ENCODE results near the gene NUP210.

Gene NUP210

DNA sequence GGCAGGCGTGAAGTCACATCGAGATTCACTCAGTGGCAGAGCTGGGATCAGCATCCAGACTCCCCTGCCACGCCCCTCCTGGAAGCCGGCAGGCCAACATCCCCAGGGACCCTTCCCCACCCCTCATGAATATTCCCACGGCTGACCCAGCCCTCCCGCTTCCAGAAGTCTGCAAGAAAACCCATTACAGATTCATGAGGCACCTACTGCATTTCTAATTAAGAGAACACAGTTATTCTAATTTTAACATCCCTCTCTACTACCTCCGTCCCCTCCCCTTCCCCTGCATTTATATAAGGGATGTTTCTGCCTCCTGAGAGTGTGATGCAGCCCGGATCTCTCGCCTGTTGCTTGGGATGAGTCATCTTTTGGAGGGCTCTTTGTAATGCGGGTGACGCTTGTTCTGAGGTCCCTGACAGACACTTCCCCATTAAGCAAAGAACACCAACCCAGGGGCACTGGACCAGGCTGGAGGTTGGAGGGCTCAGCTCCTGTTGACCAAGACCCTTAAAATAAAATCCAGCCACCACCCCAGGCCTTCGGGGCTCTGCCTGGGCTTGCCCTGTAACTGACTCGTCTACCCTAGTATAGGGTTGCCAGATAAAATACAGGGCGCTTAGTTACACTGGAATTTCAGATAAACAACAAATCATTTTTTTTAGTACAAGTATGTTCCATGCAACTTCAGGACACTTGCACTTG, 118.7 kb downstream of the NUP210 start:
- peak; percentile 40 for DNase-seq (ENCODE audit: low read depth)
- H3K4me3 ChIP-seq (ENCODE audit: low read length) = no peak overlapping the region
- TF ChIP-seq, protein P1, sequence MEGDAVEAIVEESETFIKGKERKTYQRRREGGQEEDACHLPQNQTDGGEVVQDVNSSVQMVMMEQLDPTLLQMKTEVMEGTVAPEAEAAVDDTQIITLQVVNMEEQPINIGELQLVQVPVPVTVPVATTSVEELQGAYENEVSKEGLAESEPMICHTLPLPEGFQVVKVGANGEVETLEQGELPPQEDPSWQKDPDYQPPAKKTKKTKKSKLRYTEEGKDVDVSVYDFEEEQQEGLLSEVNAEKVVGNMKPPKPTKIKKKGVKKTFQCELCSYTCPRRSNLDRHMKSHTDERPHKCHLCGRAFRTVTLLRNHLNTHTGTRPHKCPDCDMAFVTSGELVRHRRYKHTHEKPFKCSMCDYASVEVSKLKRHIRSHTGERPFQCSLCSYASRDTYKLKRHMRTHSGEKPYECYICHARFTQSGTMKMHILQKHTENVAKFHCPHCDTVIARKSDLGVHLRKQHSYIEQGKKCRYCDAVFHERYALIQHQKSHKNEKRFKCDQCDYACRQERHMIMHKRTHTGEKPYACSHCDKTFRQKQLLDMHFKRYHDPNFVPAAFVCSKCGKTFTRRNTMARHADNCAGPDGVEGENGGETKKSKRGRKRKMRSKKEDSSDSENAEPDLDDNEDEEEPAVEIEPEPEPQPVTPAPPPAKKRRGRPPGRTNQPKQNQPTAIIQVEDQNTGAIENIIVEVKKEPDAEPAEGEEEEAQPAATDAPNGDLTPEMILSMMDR (conservative IDR thresholded peaks at IDR 0.05; ENCODE audit: low read depth, low read length) = no peak

DNA sequence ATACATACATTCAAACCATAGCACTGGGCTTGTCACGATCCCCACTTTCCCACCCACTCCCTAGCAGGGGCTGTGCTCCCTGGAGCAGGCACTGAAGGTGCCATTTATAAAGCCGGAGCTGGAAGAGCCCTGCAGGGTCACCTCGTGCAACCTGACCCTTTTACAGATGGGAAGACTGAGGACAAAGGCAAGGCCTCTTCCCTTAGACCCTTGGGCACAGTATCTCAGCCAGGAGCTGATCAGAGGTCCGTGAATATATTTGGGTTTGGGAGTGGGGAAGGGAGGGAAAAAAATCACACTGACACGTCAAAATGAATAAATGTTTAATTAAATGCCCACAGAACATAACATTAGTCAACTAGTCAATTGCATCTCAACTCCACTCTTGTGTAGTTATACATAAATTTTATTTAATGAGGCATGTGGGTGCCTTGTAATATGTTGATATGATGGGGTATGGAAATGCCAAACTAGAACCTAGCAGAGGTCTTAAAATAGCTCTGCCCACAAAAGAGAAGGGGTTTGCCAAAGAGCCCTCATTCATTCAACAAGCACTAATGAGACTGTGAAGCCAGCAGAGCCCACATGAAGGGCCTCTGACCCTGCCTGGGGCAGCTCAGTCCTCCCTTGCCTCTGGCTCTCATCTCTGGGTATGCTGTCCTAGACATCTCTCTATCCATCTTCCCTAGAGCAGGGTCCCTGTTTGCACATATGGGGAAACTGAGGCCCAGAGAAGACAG, 119.4 kb downstream of the NUP210 start:
- H3K4me3 ChIP-seq (ENCODE audit: low read length) = no peak overlapping the region
- no peak for DNase-seq (ENCODE audit: low read depth)
- TF ChIP-seq, protein P1 (conservative IDR thresholded peaks at IDR 0.05; ENCODE audit: low read depth, low read length) = no peak

DNA sequence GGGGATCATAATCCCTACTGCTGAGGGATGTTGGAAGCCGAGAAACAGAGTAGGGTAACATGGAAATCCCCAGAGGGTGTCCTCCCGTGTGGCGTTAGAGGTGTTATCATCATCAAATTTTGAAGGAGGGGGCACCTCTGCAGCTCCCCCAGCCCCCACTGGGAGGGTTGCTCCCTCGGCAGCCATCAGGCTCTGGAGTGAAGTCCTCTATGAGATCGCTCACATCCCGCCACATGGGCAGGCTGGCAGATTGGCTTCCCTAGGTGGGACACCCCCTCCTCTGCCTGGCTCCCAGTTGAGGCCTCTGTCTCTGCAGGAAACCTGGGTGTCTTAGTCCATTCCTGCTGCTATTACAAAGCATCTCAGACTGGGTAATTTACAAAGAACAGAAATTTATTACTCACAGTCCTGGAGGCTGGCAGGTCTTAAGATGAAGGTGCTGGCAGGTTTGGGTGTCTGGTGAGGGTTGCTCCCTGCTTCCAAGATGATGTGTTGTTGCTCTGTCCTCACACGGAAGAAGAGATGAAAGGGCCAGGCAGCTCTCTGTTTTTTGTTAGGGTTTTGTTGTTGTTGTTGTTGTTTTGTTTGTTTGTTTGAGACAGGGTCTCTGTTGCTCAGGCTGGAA, 120.5 kb downstream of the NUP210 start:
- TF ChIP-seq, protein P1 (conservative IDR thresholded peaks at IDR 0.05; ENCODE audit: low read depth, low read length) = no peak
- DNase-seq (ENCODE audit: low read depth) = no peak
- no peak overlapping the region for H3K4me3 ChIP-seq (ENCODE audit: low read length)

DNA sequence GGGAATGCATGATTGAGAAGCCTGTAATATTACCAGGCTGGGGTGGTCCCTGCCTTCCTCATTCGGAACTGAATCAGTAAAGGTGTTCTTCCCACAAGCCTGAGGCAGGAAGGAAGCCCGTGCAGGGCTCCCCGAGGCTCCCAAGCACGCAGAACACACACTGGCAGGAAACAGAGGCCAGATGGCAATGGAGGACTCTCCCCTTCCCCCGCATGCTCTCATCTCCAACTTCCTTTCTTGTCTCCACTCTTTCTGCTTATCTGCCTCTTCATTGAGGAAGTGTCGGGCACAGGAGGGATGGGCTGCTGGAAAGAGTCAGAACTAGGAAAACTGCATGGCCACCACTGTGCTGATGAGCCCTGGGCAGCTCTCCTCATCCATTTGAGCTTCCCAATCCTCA, 123.5 kb downstream of the NUP210 start:
- TF ChIP-seq, protein P1 (conservative IDR thresholded peaks at IDR 0.05; ENCODE audit: low read depth, low read length) = no peak

DNA sequence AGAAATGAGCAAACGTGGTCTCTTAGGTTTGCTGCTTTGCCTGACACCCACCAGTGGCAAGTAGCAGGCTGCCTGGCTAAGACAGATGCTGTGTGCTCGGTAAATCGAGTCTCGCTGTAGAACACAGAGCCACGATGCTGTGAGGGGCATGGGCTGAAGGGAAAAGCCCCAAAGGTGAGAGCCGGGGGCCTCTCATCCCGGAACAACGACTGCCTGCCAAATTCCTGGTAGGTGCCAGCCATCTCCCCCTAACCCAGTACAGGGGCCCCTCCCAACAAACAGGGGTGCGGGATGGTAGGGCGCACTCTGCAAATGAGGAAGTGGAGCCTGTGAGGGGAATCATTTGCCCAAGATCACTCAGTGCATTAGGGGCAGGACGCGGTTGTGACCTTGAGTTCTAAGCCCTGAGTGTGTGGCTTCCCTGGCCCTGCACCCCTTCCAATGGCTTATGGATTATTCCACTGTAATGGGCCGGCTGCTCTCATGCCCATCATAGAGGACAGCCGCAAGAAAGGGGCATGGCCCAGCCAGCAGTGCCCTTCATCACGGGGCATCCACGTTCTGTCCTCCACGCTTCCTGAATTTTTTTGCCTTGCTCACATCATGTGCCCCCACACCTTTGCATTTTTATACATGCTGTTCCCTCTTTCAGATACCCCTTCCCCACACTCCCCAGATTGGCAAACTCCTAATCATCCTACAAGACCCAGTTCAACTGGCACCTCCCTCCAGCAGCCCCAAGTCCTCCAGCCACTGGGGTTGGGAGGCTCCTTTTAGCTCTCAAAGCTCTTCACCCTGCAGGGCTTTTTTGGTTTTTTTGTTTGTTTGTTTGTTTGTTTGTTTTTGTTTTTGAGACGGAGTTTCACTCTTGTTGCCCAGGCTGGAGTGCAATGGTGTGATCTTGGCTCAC, 125.4 kb downstream of the NUP210 start:
- DNase-seq (ENCODE audit: low read depth) = no peak

More for the DNA sequence above, 123.5 kb downstream of the NUP210 start:
- H3K4me3 ChIP-seq (ENCODE audit: low read length) = no peak overlapping the region
- DNase-seq (ENCODE audit: low read depth) = no peak

DNA sequence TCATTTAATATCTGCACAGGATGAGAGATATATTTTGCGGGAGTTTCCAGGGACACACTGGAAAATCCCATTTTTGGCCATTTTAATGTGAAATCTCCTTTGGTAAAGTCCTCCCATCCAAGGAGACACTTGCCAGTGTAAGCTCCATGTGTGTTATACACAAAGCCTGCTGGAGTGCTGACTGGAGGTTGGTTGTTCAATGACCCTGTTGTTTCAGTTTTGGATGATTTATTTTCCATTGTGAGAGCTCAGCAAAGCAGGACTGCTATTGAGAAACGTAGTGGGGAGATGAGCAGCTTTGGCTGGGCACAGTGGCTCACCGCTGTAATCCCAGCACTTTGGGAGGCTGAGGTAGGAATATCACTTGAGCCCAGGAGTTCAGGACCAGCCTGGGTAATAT, 127.7 kb downstream of the NUP210 start:
- H3K4me3 ChIP-seq (ENCODE audit: low read length) = no peak overlapping the region
- TF ChIP-seq, protein P1 (conservative IDR thresholded peaks at IDR 0.05; ENCODE audit: low read depth, low read length) = no peak
- DNase-seq (ENCODE audit: low read depth) = no peak

More for the DNA sequence above, 125.4 kb downstream of the NUP210 start:
- TF ChIP-seq, protein P1 (conservative IDR thresholded peaks at IDR 0.05; ENCODE audit: low read depth, low read length) = no peak
- H3K4me3 ChIP-seq (ENCODE audit: low read length) = no peak overlapping the region

Measured in retinal pigment epithelial cell (primary cell).